Measurements from ENCODE around the gene ELK1. TPM values are rescaled to one million over a fixed set of nuclear protein-coding genes. Genes with fewer than 3 reads are reported as not detected.

ELK1 gene
- total RNA-seq, 2 donors from 2014 or later = 30.8 to 37.0 TPM

- H3K4me1 ChIP-seq (ENCODE audit: control insufficient read depth, insufficient read depth, low read length) = no peaks in the 10 kb centered on the region
- no peak overlapping the region for H3K9ac ChIP-seq (ENCODE audit: extremely low read depth, low read length, poor library complexity, severe bottlenecking)
- H3K4me1 Mint-ChIP-seq = no peaks in the 10 kb centered on the region
- peaks cover 10% of the 10 kb centered on the region for H3K9me3 ChIP-seq (ENCODE audit: control insufficient read depth, low read length)
- H3K27me3 Mint-ChIP-seq (ENCODE audit: insufficient read depth) = no peaks in the 10 kb centered on the region
- no peak overlapping the region for H3K4me3 Mint-ChIP-seq
- no peak overlapping the region for H3K27ac ChIP-seq (ENCODE audit: low read depth, low read length)
- H3K36me3 ChIP-seq (ENCODE audit: control insufficient read depth, insufficient read depth, low read length) = no peaks in the 10 kb centered on the region
- no peak overlapping the region for H3K4me3 ChIP-seq (ENCODE audit: low read length)
- peaks cover 1% of the 10 kb centered on the region for H3K36me3 Mint-ChIP-seq (ENCODE audit: low read depth)
- no peak for DNase-seq
- H3K27ac Mint-ChIP-seq = no peak overlapping the region
- TF ChIP-seq CTCF (conservative IDR thresholded peaks at IDR 0.05) = no peak
- 100% methylated on average over 1 of the region's 1 CpG; no CpG with 5 or more reads in 1 of the 2 experiments for WGBS, 2 experiments (ENCODE audit: insufficient coverage in 1 of 2, insufficient read length in 1 of 2)
- no peaks in the 10 kb centered on the region for H3K27me3 ChIP-seq (ENCODE audit: control insufficient read depth, insufficient read depth, low read length, poor library complexity, severe bottlenecking)
- H3K9me3 Mint-ChIP-seq = peaks cover 54% of the 10 kb centered on the region
Observed at GRCh38 chrX:47595716-47596251, 54.6 kb downstream of the ELK1 start.

GRCh38 chrX:47593522-47593921 lies 56.8 kb downstream of the ELK1 start:
- H3K4me3 Mint-ChIP-seq = no peak overlapping the region
- Histone ChIP-seq H3K9ac (ENCODE audit: extremely low read depth, low read length, poor library complexity, severe bottlenecking) (no peak overlapping the region), H3K36me3 (ENCODE audit: control insufficient read depth, insufficient read depth, low read length) (no peaks in the 10 kb centered on the region), H3K4me1 (ENCODE audit: control insufficient read depth, insufficient read depth, low read length) (no peaks in the 10 kb centered on the region), H3K27me3 (ENCODE audit: control insufficient read depth, insufficient read depth, low read length, poor library complexity, severe bottlenecking) (no peaks in the 10 kb centered on the region), H3K9me3 (ENCODE audit: control insufficient read depth, low read length) (peaks cover 10% of the 10 kb centered on the region), H3K4me3 (ENCODE audit: low read length) (no peak overlapping the region), H3K27ac (ENCODE audit: low read depth, low read length) (no peak overlapping the region)
- peaks cover 53% of the 10 kb centered on the region for H3K9me3 Mint-ChIP-seq
- DNase-seq = no peak
- no peaks in the 10 kb centered on the region for H3K27me3 Mint-ChIP-seq (ENCODE audit: insufficient read depth)
- 87% methylated on average over 3 of the region's 4 CpGs; no CpG with 5 or more reads in 1 of the 2 experiments for WGBS, 2 experiments (ENCODE audit: insufficient coverage in 1 of 2, insufficient read length in 1 of 2)
- H3K36me3 Mint-ChIP-seq (ENCODE audit: low read depth) = peaks cover 1% of the 10 kb centered on the region
- H3K4me1 Mint-ChIP-seq = no peaks in the 10 kb centered on the region
- TF ChIP-seq CTCF (conservative IDR thresholded peaks at IDR 0.05) = no peak
- no peak overlapping the region for H3K27ac Mint-ChIP-seq

GRCh38 chrX:47590984-47591383 lies 59.4 kb downstream of the ELK1 start:
- H3K27ac ChIP-seq (ENCODE audit: low read depth, low read length) = no peak overlapping the region
- no peaks in the 10 kb centered on the region for H3K4me1 ChIP-seq (ENCODE audit: control insufficient read depth, insufficient read depth, low read length)
- H3K4me1 Mint-ChIP-seq = no peaks in the 10 kb centered on the region
- no peaks in the 10 kb centered on the region for H3K9me3 ChIP-seq (ENCODE audit: control insufficient read depth, low read length)
- H3K4me3 ChIP-seq (ENCODE audit: low read length) = no peak overlapping the region
- WGBS, 2 experiments (ENCODE audit: insufficient coverage in 1 of 2, insufficient read length in 1 of 2) = 91 to 100% methylated on average over 1 to 5 of the region's 5 CpGs
- H3K36me3 ChIP-seq (ENCODE audit: control insufficient read depth, insufficient read depth, low read length) = no peaks in the 10 kb centered on the region
- no peak for TF ChIP-seq CTCF (conservative IDR thresholded peaks at IDR 0.05)
- H3K36me3 Mint-ChIP-seq (ENCODE audit: low read depth) = no peaks in the 10 kb centered on the region
- H3K9me3 Mint-ChIP-seq = peaks cover 51% of the 10 kb centered on the region
- no peak overlapping the region for H3K4me3 Mint-ChIP-seq
- H3K27ac Mint-ChIP-seq = no peak overlapping the region
- no peak for DNase-seq
- no peak overlapping the region for H3K9ac ChIP-seq (ENCODE audit: extremely low read depth, low read length, poor library complexity, severe bottlenecking)
- H3K27me3 Mint-ChIP-seq (ENCODE audit: insufficient read depth) = no peaks in the 10 kb centered on the region
- H3K27me3 ChIP-seq (ENCODE audit: control insufficient read depth, insufficient read depth, low read length, poor library complexity, severe bottlenecking) = no peaks in the 10 kb centered on the region

Measured in endodermal cell (in vitro differentiated cells).